ENCODE results near the gene FAM98C. TPM values are rescaled to one million over a fixed set of nuclear protein-coding genes. Genes with fewer than 3 reads are reported as not detected.

FAM98C gene
- total and polyA plus RNA-seq, 10 donors = 18.0 to 27.4 (median 25.2) TPM

GRCh38 chr19:38442736-38443135, 39.8 kb downstream of the FAM98C start:
- Histone ChIP-seq H3K4me1 (no peaks in the 10 kb centered on the region), H3K27ac (no peak overlapping the region), H3K9me3 (no peaks in the 10 kb centered on the region), H3K4me3 (no peak overlapping the region), H3K27me3 (replicated peaks in 1 of 7) (peaks cover 0 to 30% (median 0%) of the 10 kb centered on the region in 7 donors), H3K36me3 (no peaks in the 10 kb centered on the region)
- DNase-seq = no peak
- WGBS, 5 donors = 74 to 84% (median 80%) methylated on average over 6 to 9 of the region's 9 CpGs
- intact Hi-C loops (cut with DNase I; ENCODE audit: low total_unique reads) = no loop called here
- no peak for TF ChIP-seq CTCF (IDR thresholded peaks at IDR 0.05 in 8 of 11, conservative IDR thresholded peaks at IDR 0.05 in 3 of 11)
- TF ChIP-seq POLR2AphosphoS5 (IDR thresholded peaks at IDR 0.05) = no peak
- no peak for TF ChIP-seq POLR2A (IDR thresholded peaks at IDR 0.05)

GRCh38 chr19:38443458-38443999, 40.6 kb downstream of the FAM98C start:
- no peaks in the 10 kb centered on the region for H3K9me3 ChIP-seq
- no peak for TF ChIP-seq POLR2A (IDR thresholded peaks at IDR 0.05)
- TF ChIP-seq POLR2AphosphoS5 (IDR thresholded peaks at IDR 0.05) = no peak
- no peak for TF ChIP-seq CTCF (IDR thresholded peaks at IDR 0.05 in 8 of 11, conservative IDR thresholded peaks at IDR 0.05 in 3 of 11)
- DNase-seq = no peak
- WGBS, 5 donors = 81 to 89% (median 87%) methylated on average over 10 to 15 of the region's 15 CpGs
- peaks cover 0 to 30% (median 0%) of the 10 kb centered on the region in 7 donors for H3K27me3 ChIP-seq (replicated peaks in 1 of 7)
- intact Hi-C loops (cut with DNase I; ENCODE audit: low total_unique reads) = no loop called here
- no peak overlapping the region for H3K4me3 ChIP-seq
- no peaks in the 10 kb centered on the region for H3K4me1 ChIP-seq
- no peak overlapping the region for H3K27ac ChIP-seq
- H3K36me3 ChIP-seq = no peaks in the 10 kb centered on the region

GRCh38 chr19:38444026-38444425, 41.1 kb downstream of the FAM98C start:
- H3K27ac ChIP-seq = no peak overlapping the region
- H3K27me3 ChIP-seq (replicated peaks in 1 of 7) = peaks cover 0 to 25% (median 0%) of the 10 kb centered on the region in 7 donors
- TF ChIP-seq CTCF (IDR thresholded peaks at IDR 0.05 in 8 of 11, conservative IDR thresholded peaks at IDR 0.05 in 3 of 11) = no peak
- no peak for TF ChIP-seq POLR2A (IDR thresholded peaks at IDR 0.05)
- TF ChIP-seq POLR2AphosphoS5 (IDR thresholded peaks at IDR 0.05) = no peak
- no peaks in the 10 kb centered on the region for H3K36me3 ChIP-seq
- intact Hi-C loops (cut with DNase I; ENCODE audit: low total_unique reads) = no loop called here
- no peak overlapping the region for H3K4me3 ChIP-seq
- no peaks in the 10 kb centered on the region for H3K9me3 ChIP-seq
- WGBS, 5 donors = 89 to 94% (median 90%) methylated on average over 7 of the region's 7 CpGs
- no peaks in the 10 kb centered on the region for H3K4me1 ChIP-seq
- no peak for DNase-seq

- Histone ChIP-seq H3K4me3 (no peak overlapping the region), H3K4me1 (no peaks in the 10 kb centered on the region), H3K27me3 (replicated peaks in 1 of 7) (peaks cover 0 to 21% (median 0%) of the 10 kb centered on the region in 7 donors), H3K36me3 (no peaks in the 10 kb centered on the region), H3K9me3 (no peaks in the 10 kb centered on the region), H3K27ac (no peak overlapping the region)
- DNase-seq = no peak
- TF ChIP-seq POLR2A (IDR thresholded peaks at IDR 0.05) (no peak), POLR2AphosphoS5 (IDR thresholded peaks at IDR 0.05) (no peak), CTCF (IDR thresholded peaks at IDR 0.05 in 8 of 11, conservative IDR thresholded peaks at IDR 0.05 in 3 of 11) (no peak)
- intact Hi-C loops (cut with DNase I; ENCODE audit: low total_unique reads) = no loop called here
- 88 to 96% (median 94%) methylated on average over 7 of the region's 7 CpGs for WGBS, 5 donors
These were observed 42.5 kb downstream of the FAM98C start for GRCh38 chr19:38445362-38445761.

Measured in spleen (tissue), 11 donors.